ENCODE results near the gene S100A2.
"Not testable (repeated sequence)": the region's sequence is repeated elsewhere in the genome, so short reads cannot be mapped to it uniquely, and the experiment has no call there.

DNA sequence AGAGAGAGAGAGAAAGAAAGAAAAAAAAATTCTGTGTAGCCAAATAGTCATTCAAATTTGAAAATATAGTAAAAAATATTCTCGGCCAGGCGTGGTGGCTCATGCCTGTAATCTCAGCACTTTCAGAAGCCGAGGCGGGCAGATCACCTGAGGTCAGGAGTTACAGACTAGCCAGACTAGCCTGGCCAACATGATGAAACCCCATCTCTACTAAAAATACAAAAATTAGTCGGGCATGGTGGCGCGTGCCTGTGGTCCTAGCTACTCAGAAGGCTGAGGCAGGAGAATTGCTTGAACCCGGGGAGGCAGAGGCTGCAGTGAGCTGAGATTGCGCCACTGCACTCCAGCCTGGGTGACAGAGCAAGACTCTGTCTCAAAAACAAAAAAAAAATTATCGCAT lies 22.4 kb upstream of the S100A2 start:
- TF ChIP-seq, protein P1, sequence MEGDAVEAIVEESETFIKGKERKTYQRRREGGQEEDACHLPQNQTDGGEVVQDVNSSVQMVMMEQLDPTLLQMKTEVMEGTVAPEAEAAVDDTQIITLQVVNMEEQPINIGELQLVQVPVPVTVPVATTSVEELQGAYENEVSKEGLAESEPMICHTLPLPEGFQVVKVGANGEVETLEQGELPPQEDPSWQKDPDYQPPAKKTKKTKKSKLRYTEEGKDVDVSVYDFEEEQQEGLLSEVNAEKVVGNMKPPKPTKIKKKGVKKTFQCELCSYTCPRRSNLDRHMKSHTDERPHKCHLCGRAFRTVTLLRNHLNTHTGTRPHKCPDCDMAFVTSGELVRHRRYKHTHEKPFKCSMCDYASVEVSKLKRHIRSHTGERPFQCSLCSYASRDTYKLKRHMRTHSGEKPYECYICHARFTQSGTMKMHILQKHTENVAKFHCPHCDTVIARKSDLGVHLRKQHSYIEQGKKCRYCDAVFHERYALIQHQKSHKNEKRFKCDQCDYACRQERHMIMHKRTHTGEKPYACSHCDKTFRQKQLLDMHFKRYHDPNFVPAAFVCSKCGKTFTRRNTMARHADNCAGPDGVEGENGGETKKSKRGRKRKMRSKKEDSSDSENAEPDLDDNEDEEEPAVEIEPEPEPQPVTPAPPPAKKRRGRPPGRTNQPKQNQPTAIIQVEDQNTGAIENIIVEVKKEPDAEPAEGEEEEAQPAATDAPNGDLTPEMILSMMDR (IDR thresholded peaks at IDR 0.05; ENCODE audit: low read depth, low read length): not testable (repeated sequence)
- TF ChIP-seq EZH2phosphoT487 (IDR thresholded peaks at IDR 0.05; ENCODE audit: low read depth): not testable (repeated sequence)

Data from OCI-LY3 (cell line).